Motor neuron (in vitro differentiated cells): ENCODE results near the gene CCDC9. TPM values are rescaled to one million over a fixed set of nuclear protein-coding genes. Genes with fewer than 3 reads are reported as not detected.

Experiments
- ATAC-seq, 8 experiments: fragments of 200-7000 bp; cut with Tn5 transposase; replicated peaks in 6 of 8; 2 replicates each; pipeline ENCODE4 v1.8.0; 2021; ENCODE audit warnings: mild to moderate bottlenecking in 8 of 8, moderate library complexity in 8 of 8
- H3K27ac ChIP-seq, 2 donors: fragments of 250-450 bp; sonication (Bioruptor Pico); 2 replicates each; pipeline ENCODE4 v1.9.0; 2021; ENCODE audit warnings: antibody characterized with exemption in 2 of 2, mild to moderate bottlenecking in 2 of 2, moderate library complexity in 1 of 2
- H3K4me1 ChIP-seq, 2 donors: fragments of 250-450 bp; sonication (Bioruptor Pico); replicated peaks in 1 of 2; 2 replicates each; pipeline ENCODE4 v1.6.1; 2021; ENCODE audit warnings: antibody characterized with exemption in 2 of 2, mild to moderate bottlenecking in 2 of 2, moderate library complexity in 1 of 2
- H3K4me3 ChIP-seq, 5 donors: fragments of 250-450 bp; sonication (Bioruptor Pico); 2 replicates each; pipeline ENCODE4 v1.9.0; 2021; ENCODE audit warnings: antibody characterized with exemption in 5 of 5, mild to moderate bottlenecking in 5 of 5, moderate library complexity in 4 of 5
- WGBS, 10 experiments: fragments of 450-650 bp; shearing (Covaris generic); methylation state at CpG; one replicate each; pipeline ENCODE4 v1.0.0; 2022; 5-methylcytosine and 5-hydroxymethylcytosine counted together
- in situ Hi-C, 9 experiments: fragments of 400-800 bp; cut with MboI; loops; one replicate each; pipeline ENCODE4 v1.15.0; 2021; ENCODE audit warnings: low sequenced_read_pairs in 9 of 9, low pct_unique_long_range_greater_than_20kb in 2 of 9; ENCODE audit not compliant: unreplicated experiment in 9 of 9
- total RNA-seq, 8 experiments: library from RNA; unstranded; fragments of 300-600 nt; gene quantifications; 2 replicates each; pipeline versions ENCODE4 v1.2.3 to v1.2.4, GENCODE V29; 2022

The CCDC9 gene
- total RNA-seq: 10 to 100 TPM; 12.9 to 45.7 (median 17.4) TPM

DNA sequence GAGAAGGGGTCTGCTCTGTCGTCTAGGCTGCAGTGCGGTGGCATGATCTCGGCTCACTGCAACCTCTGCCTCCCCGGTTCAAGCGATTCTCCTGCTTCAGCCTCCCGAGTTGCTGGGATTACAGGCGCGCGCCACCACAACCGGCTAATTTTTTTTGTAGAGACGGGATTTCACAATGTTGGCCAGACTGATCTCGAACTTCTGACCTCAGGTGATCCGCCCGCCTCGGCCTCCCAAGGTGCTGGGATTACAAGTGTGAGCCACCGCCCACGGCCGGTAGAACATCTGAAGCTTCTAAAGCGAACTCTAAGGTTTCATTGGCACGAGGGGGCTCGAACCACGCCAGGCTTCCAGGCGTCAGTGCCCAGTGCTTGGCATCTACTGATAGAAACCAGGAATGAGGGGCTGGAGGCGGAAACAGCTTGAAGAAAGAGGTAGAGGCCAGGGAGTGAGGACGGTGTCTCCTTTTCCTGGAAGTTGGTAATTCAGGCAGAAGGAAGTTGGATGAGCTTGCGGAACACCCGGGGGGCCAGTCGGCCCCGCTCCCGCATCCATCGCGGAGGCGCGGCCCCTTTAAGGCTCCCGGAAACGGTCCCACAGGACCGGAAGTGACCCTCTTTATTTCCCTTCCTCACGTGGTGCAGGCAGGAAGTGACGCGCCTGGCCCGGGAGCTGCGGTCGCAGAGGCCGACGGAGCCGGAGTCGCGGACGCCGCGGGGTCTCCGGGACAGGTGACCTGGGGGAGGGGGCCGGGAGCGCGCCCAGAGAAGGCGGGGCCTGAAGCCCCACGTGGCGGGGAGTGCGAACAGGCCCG, at the start of gene CCDC9:
Gene CCDC9, plus strand, starts transcription at position 647 of the 814 bp plus-strand sequence. CDS start 1,876 bp downstream, outside the sequence.
- Histone ChIP-seq H3K4me1 (peaks cover 13 to 19% of the 10 kb centered on the region in 2 donors), H3K4me3 (peak within 1 kb of the TSS; percentile 49 to 60 (median 53)), H3K27ac (peak within 1 kb of the TSS; percentile 90 to 97)
- 2 to 90% (median 54%) methylated on average over 4 to 16 of the region's 60 CpGs; no CpG with 5 or more reads in 3 of the 10 experiments for WGBS, 10 experiments
- ATAC-seq: peak; percentile 52 to 76 (median 70)
- in situ Hi-C loops: no loop called here

DNA sequence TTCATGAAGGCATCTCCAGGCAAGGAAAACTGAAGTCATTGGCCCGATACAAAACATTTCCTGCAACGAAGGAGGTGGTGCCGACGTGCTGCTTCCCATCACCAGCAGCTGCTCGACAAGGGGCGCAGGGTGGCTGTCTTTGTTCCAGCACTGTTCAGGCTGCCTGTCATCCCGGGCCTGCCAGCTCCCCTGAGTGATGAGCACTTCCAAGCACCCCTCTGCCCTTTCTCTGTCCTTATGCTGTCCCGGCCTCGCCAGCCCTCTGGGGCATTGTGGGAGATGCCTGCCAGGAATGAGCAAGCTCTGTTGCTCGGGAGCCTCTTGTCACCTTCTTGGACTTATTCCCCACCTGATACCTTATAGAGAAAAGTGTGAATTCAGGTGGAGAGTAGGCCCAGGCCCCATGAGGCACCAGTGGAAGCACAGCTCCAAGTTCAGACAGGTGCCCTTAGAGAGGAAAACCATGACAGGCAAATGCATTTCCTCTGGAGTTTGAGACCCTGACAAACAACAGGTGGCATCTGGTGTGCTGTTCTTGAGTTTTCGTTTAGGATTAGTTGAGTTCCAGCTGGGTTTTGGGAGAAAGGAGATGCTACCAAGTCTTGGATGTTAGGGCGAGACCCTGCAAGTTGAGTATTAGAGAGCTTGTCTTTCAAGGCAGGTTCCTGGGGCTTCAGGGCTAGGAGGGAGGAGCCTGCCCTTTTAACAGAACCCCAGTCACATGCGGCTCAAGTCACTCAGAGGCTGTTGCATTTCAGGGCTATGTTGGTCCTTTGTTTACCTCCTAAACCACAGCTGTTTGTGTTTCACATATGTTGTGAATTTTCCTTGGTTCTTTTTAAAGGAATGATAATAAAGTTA, 46.8 kb upstream of the CCDC9 start:
- ATAC-seq: peak in 5 of 8 experiments; percentile 72 to 82 (median 78)
- 0 to 80% (median 53%) methylated on average over 1 to 10 of the region's 13 CpGs; no CpG with 5 or more reads in 2 of the 10 experiments for WGBS, 10 experiments
- no peak overlapping the region for H3K27ac ChIP-seq
- no peak overlapping the region for H3K4me3 ChIP-seq
- in situ Hi-C loops: no loop called here
- peaks cover 6 to 17% of the 10 kb centered on the region in 2 donors for H3K4me1 ChIP-seq

DNA sequence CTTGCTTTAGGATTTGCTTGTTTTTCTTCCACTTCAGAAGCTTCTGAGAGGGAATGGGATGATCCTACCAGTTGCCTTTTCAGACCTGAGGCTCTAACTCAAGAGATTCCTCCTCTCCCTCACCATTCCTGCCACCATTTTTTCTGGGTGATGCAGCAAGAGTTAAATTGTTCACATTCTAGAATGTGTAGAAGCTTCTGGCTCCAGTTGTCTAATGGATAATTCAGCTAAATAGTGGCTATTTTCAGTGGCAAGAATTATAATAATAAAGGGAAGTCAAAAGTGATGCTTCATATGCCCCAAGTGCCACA, 46.2 kb upstream of the CCDC9 start:
- H3K4me1 ChIP-seq: peaks cover 6 to 17% of the 10 kb centered on the region in 2 donors
- in situ Hi-C loops: no loop called here
- no peak for ATAC-seq
- H3K4me3 ChIP-seq: no peak overlapping the region
- H3K27ac ChIP-seq: peak overlapping the region; percentile 59 to 67

DNA sequence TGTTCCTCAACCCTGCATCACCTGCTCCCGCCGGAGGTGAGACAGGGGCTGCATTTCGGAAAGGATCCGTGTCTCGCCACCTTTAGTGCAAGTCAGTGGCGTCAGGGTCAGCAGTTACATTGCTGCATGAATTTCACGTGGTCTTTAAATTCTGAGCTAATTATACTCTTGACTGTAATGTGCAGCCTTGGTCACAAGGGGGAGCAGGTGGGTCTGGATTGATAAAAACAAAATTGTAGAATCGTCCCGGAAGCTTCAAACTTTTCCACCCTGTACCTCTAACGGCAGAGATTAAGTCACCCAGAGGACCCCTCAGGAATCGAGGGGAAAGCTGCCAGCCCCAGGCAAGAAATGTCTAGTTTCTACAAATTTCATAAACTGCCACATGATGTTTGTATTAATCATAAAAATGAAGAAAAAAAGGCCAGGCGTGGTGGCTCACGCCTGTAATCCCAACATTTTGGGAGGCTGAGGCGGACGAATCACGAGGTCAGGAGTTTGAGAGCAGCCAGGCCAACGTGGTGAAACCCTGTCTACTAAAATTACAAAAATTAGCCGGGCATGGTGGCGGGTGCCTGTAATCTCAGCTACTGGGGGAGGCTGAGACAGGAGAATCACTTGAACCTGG, 45.5 kb upstream of the CCDC9 start:
- H3K4me1 ChIP-seq: peaks cover 6 to 17% of the 10 kb centered on the region in 2 donors
- H3K4me3 ChIP-seq: no peak overlapping the region
- peak overlapping the region; percentile 59 to 67 for H3K27ac ChIP-seq
- 0 to 51% (median 32%) methylated on average over 1 to 13 of the region's 19 CpGs; no CpG with 5 or more reads in 2 of the 10 experiments for WGBS, 10 experiments
- ATAC-seq: peak; percentile 52 to 72 (median 62)
- in situ Hi-C loops: no loop called here

DNA sequence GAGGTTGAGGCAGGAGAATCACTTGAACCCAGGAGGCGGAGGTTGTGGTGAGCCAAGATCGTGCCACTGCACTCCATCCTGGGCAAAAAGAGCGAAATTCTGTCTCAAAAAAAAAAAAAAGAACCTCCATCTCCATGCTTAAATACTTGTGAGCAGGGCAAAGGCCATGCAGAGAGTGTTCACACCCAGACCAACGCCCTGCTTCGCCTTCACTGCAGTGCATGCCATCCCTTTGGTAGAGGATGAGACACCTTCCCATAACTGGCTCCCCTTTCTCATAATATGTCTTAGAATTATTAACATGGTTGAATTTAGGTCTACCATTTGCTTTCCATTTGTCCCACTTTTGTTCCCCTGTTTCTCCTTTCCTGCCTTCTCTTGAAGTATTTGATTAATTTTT, 40.7 kb upstream of the CCDC9 start:
- WGBS, 10 experiments: 40 to 94% (median 81%) methylated on average over 2 to 5 of the region's 5 CpGs; no CpG with 5 or more reads in 3 of the 10 experiments
- H3K4me1 ChIP-seq: peaks cover under 1 to 4% of the 10 kb centered on the region in 2 donors
- no peak overlapping the region for H3K4me3 ChIP-seq
- no peak overlapping the region for H3K27ac ChIP-seq
- ATAC-seq: peak in 1 of 8 experiments; percentile 12
- in situ Hi-C loops: no loop called here

DNA sequence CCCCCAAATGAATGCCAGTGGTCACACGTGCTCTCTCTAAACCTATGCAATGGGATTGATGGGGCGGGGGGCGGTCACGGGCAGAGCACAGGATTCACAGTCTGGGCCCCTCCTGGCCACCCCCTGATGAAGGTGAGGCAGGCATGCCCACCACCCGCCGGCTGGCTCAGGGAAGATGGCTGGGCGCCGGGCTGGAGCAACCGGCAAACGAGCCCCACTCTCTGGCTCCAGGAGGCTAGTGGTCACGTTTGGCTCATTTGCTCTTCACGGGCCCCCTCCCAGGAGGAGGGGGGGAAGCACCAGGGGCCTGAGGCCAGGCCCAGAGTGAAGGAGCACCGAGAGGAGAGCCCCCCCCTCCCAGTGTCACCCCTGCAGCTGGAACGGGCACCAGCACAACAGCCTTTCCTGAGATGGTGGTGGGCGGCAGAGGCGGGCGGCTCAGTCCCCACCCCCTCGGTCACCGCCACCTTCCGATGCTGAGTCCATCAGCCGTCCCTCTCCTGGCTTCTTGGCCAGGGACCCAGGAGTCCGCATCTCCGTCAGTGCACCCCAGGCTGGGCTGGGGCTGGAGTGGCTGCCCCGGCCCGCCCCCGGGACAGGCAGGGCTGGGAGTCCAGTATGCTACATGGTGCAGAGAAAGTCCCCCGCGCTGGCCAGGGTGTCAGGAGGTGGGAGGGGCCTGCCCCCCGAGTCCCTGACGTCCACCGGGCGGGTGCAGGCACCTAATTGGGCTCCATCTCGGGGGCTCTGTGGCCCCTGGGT, 35.1 kb upstream of the CCDC9 start:
- in situ Hi-C loops: no loop called here
- Histone ChIP-seq H3K4me1 (peaks cover 5 to 6% of the 10 kb centered on the region in 2 donors), H3K4me3 (no peak overlapping the region), H3K27ac (no peak overlapping the region)
- no peak for ATAC-seq
- 40 to 80% (median 54%) methylated on average over 1 to 4 of the region's 33 CpGs; no CpG with 5 or more reads in 6 of the 10 experiments for WGBS, 10 experiments

DNA sequence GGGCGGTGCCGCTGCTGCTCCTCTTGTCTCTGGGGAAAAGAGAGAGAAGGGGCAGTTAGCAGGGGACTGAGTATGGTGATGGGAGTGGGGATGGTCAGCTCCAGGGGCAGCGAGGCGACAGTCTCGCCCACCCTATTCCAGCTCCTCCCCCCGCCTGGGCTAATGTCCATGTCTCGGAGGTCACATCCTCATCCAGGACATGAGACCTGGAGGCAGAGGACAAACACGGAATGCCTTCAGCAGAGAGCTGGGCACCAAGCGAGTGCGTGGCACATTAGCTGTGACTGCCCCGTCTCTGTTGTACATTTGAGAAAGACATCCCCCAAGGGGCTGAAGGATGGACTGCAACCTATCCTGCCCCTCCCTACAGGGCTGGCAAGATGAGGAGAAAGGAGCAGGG, 34.4 kb upstream of the CCDC9 start:
- 80 to 100% (median 96%) methylated on average over 1 to 5 of the region's 11 CpGs; no CpG with 5 or more reads in 6 of the 10 experiments for WGBS, 10 experiments
- in situ Hi-C loops: no loop called here

DNA sequence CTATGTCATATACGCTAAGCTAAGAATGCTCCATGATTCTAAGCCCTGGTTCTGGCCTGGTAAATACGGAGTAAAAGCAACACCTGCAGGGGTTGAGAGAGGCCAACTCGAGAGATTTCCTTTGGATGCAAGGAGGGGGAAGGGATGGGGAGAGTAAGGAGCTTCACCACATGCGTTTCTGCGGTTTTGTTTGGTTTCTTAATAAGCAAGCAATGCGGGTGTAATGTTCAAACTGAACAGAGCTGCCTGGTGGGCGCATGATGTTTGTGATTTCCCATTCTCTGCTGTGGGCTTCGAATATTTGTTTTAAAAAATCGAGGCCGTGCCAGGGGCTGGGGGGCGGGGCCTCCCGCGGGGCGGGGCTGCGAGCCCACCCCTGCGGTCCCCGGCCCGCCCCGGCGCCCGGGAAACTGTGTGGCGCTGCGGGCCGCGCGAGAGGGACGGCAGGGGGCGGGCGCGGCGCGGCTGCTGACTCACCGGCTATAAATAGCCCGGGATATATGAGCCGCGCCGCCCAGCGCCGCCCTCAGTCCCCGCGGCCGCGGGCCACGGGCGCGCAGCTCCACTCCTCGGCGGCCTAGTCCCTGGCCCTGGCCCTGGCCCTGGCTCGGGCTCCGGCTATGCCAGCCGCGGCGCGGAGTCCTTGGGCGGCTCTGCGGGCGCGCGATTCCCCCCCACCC, 30.4 kb upstream of the CCDC9 start:
- ATAC-seq: peak; percentile 21 to 70 (median 63)
- Histone ChIP-seq H3K27ac (peak overlapping the region; percentile 81 to 86), H3K4me3 (peak overlapping the region; percentile 16 to 87 (median 79)), H3K4me1 (peaks cover 11 to 13% of the 10 kb centered on the region in 2 donors)
- 7 to 100% (median 28%) methylated on average over 1 to 7 of the region's 59 CpGs; no CpG with 5 or more reads in 1 of the 10 experiments for WGBS, 10 experiments
- in situ Hi-C loops: loop anchor here in 1 of 9 experiments (25.0 kb wide), 1 partner anchor 89 kb away; the partner anchor contains the start of gene SAE1

More for the DNA sequence above, 34.4 kb upstream of the CCDC9 start:
- H3K4me3 ChIP-seq: no peak overlapping the region
- H3K4me1 ChIP-seq: peaks cover 10 to 11% of the 10 kb centered on the region in 2 donors
- no peak overlapping the region for H3K27ac ChIP-seq
- ATAC-seq: no peak

DNA sequence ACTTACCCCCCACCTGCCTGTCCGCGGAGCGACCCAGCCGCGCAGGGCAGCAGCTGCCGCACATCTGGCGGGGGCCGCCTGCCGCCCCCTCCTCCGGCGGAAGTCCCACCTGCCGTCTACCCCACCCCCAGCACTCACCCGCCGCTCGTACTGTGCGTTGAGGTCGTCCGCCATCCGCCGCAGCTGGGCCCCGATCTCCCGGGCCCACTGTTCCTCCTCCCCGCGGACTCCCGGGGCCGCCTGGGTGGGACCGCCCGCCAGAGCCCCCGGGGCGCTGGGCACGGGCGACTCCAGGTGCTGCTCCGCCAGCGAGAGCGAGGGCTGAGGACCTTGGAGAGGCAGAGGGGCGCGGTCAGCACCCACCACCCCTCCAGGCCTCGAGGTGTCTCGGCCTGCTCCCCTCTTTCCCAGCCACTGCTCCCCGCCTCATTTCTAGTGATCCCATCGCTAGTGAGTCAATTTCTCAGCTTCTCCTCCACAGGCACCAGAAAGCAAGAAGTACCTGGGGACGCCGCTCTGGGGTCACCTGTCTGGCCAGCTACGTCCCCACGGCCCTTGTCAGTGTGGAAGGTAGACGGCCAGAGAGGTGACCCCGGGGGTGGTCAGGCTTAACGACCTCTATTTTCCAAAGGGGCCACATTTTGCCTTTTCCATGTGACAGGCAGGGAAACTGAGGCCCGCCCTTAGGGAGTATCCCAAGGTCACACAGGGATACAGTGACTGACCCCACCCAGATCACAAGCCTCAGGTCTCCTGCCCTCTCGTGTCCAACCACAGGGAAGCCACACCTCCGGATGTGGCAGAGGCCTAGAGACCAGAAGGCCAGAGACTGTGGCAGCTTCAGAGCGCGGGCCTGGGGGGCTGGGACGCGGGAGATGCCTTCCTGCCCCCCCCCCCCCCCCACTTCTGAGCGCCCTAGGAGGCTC, 29.6 kb upstream of the CCDC9 start:
- peaks cover 15 to 18% of the 10 kb centered on the region in 2 donors for H3K4me1 ChIP-seq
- 20 to 26% methylated on average over 8 to 15 of the region's 56 CpGs; no CpG with 5 or more reads in 8 of the 10 experiments for WGBS, 10 experiments
- in situ Hi-C loops: loop anchor here in 1 of 9 experiments (25.0 kb wide), 1 partner anchor 89 kb away; the partner anchor contains the start of gene SAE1
- H3K4me3 ChIP-seq: peak overlapping the region; percentile 16 to 87 (median 79)
- peak overlapping the region; percentile 81 to 86 for H3K27ac ChIP-seq
- peak; percentile 1 to 11 (median 4) for ATAC-seq

DNA sequence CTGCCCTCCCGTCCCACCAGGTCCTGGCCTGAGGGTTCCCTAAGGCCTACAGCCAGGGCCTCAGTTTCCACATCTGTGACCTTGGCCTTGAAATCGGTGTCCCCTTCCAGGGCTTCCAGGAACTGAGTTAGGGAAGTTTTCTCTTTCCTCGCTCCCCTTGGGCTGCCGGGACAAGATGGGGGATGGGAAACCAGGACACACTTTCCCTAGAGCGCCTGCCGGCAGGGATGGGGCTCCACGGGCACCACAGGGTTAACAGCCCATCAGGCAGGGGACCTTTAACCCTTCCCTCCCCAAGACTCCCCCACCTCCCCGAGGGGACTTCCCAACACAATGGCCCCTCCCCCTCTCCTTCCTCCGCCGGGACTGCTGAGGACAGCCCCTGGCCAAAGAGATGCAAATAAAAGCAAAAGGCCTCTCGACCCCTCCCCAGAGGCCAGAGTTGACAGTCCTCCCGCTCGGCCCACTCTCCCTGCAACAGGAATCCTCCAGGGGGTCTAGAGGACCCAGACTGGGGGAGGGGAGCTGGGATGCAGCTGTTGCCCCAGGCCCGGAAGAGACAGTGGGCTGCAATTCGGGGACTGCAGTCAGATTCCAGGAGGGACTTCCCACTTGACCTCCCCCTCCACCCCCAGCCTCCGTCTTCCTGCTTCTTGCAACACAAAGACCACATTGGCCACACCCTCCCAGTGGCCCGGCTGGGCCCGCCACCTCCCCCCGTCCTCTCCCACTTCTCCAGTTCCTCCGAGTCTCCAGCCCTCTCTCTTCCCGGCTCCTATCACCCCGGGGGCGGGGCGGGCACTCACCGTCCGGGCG, 28.8 kb upstream of the CCDC9 start:
- Histone ChIP-seq H3K27ac (peak overlapping the region; percentile 81 to 86), H3K4me1 (peaks cover 18% of the 10 kb centered on the region in 2 donors), H3K4me3 (peak overlapping the region; percentile 56 to 98 (median 85))
- WGBS, 10 experiments: no CpG with 5 or more reads among the region's 27 CpGs
- in situ Hi-C loops: loop anchor here in 1 of 9 experiments (25.0 kb wide), 1 partner anchor 90 kb away; the partner anchor contains the start of gene SAE1
- peak; percentile 3 to 50 (median 36) for ATAC-seq
